Fibroblast of lung (primary cell): Measurements from ENCODE around the gene LAMC3.

Experiments
- EZH2 ChIP-seq: IDR thresholded peaks from 2 replicates; pipeline ENCODE4 v1.5.1; 2012; ENCODE audit warnings: low read length, control low read depth, mild to moderate bottlenecking; ENCODE audit errors: missing control alignments
- TF ChIP-seq, protein P1 (sequence below), 2 donors: IDR thresholded peaks in 1 of 2; conservative IDR thresholded peaks in 1 of 2; 1 replicate in 1 of 2; 2 replicates in 1 of 2; pipeline ENCODE4 v1.5.1; 2011 to 2012; ENCODE audit warnings: low read length in 2 of 2, control low read depth in 1 of 2, inconsistent platforms in 1 of 2, low read depth in 1 of 2, mild to moderate bottlenecking in 1 of 2

DNA sequence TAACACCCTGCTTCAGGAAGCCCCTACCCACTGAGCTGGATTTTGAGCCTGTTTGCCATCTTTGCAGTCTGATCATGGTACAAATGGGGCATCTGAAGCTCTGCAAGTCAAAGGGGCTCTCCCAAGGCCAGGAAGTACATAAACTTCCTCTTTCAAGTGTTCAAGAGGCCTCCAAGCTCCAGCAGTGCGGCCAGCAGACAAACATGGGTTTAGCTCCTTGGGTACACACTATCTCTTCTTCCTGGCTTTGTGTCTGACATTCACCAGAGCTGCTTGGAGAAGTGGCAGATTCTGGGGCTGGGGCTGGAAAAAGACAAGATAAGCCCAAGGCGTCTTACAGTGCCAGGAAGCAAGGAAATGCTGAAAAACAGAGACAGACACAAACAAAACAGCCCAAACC lies 34.1 kb downstream of the LAMC3 start:
- TF ChIP-seq, protein P1, sequence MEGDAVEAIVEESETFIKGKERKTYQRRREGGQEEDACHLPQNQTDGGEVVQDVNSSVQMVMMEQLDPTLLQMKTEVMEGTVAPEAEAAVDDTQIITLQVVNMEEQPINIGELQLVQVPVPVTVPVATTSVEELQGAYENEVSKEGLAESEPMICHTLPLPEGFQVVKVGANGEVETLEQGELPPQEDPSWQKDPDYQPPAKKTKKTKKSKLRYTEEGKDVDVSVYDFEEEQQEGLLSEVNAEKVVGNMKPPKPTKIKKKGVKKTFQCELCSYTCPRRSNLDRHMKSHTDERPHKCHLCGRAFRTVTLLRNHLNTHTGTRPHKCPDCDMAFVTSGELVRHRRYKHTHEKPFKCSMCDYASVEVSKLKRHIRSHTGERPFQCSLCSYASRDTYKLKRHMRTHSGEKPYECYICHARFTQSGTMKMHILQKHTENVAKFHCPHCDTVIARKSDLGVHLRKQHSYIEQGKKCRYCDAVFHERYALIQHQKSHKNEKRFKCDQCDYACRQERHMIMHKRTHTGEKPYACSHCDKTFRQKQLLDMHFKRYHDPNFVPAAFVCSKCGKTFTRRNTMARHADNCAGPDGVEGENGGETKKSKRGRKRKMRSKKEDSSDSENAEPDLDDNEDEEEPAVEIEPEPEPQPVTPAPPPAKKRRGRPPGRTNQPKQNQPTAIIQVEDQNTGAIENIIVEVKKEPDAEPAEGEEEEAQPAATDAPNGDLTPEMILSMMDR (conservative IDR thresholded peaks at IDR 0.05 in 1 of 2, IDR thresholded peaks at IDR 0.05 in 1 of 2; ENCODE audit: low read depth in 1 of 2, low read length in 2 of 2), result no peak
- no peak for TF ChIP-seq EZH2
